Measurements from ENCODE around the gene ADCY7.
A peak's percentile ranks its signal among the peaks of the same experiment; 100 is the strongest.
"Not testable (repeated sequence)": the region's sequence is repeated elsewhere in the genome, so short reads cannot be mapped to it uniquely, and the experiment has no call there.

ADCY7 gene

DNA sequence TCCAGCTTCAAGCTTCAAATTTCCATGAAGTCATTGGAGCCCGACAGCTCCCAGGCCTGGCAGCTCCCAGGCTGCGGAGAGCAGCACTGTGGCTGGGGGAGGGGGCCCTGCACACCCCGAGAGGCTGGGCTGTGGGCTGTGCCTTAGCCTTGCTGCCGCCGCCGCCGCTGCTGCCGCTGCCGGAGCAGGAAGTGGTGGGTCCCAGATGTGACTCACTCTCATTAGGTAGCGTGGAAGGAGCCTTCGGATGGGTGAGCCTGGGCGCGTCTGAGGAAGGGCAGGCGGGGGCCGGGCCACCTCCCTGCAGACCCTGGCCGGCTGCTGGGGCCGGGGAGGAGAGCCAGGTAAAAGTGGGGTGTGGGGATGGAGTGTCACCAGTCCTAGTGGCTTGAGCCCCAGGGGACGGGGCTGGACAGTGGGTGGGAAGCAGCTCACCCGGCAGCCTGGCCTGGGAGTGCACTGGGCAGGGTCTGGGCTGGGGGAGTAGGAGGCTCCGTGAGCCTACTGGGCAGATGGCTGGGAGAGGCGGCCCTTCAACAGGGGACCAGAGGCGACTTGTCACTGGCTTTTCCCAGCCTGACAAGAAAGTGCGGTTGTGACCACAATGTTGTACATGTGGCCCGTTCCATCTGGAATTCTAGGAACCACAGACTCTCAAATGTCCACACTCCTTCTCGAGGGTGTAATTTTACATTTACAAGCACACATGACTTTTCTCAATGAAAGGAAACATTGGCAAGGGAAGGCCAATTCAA, at the start of gene ADCY7:
TSS of gene ADCY7 (plus strand) at position 215 of the 755 bp plus-strand sequence. CDS start 21,629 bp downstream, outside the sequence.
- DNase-seq (ENCODE audit: low read depth): peak; percentile 73

DNA sequence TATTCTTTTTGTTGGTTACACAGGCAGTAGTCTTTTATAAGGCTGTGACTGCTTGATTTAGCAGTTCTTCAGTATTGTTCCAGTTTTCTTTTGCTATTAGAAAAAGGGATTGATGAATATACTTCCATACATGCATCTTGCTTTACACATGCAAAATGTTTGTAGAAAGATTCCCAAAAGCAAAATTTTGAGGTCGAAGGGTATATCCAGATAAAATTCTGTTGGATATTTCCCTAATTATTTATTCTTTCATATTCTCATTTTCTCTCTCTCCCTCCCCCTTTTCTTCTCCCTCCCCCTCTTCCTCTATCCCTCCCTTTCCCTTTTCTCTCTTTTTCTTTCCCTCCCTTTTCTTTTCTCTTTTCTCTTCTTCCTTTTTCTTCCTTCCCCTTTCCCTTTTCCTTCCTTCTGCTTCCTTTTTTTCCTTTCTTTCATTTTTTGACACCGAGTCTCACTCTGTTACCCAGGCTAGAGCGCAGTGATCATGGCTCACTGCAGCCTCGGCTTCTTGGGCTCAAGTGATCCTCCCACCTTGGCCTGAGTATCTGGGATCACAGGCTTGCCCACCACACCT, 46.9 kb upstream of the ADCY7 start:
- no peak for DNase-seq (ENCODE audit: low read depth)

DNA sequence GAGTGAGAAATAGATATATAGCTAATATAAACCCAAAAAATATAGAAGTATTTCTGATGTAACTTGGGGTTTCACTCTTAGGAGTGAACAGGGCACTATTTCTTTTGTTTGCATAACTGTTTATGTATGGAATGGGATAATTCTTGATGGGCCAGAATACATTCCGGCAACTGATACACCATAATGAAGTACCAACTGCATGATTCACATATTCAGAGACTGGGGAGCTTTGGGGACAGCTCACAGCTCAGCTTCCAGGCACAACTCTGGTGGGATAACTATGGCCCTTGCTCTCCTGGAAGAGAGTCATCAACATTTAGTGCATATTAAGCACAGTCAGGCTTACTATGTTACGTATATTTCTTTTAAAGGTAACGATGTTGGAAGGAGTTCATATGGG, 42.1 kb upstream of the ADCY7 start:
- no peak for DNase-seq (ENCODE audit: low read depth)

DNA sequence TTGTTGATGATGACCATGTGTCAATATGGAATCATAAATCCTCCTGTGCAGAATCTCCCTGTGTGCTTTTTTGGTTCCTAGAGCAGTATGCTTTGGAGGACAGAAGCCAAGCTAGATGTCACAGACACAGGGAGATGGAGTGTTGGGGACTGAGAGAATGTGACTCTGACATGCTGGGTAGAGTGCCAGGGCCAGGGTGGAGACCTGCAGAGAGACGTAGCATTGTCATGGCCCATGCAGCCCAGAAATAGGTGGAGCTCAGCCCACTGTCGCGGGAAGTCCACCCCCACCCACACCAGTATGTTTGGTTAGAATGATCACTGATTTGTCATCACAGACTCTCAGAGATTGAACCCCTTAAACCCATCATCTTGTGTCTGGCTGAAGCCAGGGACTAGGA, 39.2 kb upstream of the ADCY7 start:
- no peak for DNase-seq (ENCODE audit: low read depth)

DNA sequence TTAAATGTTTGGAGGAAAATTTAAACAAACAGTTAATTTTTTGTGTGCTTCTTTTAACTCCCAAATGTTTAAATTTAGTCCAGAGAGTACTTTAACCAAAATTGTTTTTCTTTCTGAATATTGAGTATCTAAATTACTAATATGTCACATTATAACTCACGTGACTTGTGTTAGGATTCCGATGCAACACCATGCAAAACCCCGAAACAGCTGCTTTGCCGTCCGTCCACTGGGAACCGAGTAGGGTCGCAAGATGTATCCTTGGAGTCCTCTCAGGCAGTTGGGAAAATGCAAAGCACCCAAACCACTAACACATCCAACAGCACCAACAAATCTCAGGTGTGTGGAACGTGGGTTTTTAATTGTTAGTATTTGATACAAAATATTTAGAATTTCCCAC, 38.7 kb upstream of the ADCY7 start:
- DNase-seq (ENCODE audit: low read depth): no peak

DNA sequence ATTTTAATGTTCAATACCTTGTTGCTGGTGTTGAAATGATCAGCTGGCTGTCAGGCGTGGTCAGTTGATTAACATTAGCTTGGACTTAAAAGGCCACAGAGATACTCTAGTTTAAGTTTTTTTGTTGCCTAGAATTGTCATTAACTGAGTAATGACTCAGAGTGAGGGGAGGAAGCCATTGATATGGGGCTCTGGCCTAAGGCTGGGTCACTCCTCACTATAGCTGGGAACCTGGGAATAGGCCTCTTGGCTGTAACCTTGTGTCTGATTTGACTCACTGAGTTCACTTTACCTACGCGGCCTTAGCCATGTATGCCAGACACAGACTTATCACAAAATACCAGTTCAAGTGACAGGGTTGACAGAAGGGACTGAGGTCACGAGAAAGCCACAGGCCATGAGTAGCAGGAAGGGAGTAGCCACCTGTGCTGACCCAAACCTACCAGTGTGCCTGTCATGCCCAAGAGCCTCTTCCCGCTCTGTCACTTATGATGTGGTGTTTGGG, 37.9 kb upstream of the ADCY7 start:
- no peak for DNase-seq (ENCODE audit: low read depth)

DNA sequence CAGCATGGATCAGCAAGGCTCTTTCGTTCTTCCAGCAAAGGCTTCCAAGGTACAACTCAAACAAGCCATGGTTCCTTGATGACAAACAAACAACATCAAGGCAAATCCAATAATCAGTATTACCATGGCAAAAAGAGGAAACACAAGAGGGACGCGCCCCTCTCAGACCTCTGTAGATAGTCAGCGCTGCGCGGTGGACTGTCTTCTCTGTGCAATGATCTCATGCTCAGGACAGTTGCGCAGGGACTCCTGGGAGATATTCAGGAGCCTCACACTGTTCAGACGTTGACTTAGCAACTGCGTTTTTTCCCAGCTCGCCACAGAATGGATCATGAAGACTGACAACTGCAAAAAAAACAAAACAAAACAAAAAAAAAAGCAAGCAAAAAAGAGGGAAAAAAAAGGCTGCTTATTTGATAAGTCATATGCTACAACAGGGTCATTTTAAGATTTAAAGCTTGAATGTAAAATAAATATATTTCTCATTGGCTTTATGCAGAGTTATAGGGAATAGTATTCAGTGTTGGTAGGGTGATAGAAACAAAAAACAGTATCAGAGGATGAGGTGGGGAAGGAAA, 37.1 kb upstream of the ADCY7 start:
- DNase-seq (ENCODE audit: low read depth): no peak

DNA sequence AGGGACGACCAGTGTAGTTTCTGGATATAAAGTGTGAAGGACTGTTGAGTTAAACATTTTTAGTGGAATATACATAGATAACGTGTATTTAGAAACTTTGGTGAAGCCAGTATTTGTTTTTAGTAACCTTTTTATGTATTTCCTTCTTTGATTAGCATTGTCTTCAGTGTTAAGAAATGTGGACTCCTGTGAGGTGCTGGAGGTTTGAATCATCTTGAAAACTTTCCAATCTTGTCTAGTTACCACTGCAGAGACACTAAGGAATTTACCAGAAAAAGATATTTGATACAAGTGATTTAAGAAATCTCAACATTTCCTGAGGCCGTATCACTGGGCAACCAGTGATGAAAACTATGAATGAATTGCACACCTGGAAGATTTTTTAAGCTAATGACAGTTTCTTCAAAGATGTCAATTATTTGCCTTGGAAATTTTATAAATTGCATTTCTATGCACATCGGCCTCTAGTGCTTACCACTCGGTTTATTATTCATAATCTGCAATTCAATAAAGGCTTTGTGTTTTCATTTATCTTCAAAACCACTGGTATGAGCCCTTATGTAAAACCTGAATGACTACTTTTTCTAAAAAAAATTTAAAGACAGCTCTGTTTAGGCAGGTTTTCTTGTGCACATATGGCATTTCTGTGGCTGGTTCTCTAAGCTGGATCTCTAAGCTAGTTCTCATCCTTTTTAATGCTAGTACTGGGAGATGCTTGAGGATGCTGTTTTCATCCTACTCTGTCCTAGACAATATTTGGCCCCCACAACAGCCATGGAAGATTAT, 31.4 kb upstream of the ADCY7 start:
- no peak for DNase-seq (ENCODE audit: low read depth)

DNA sequence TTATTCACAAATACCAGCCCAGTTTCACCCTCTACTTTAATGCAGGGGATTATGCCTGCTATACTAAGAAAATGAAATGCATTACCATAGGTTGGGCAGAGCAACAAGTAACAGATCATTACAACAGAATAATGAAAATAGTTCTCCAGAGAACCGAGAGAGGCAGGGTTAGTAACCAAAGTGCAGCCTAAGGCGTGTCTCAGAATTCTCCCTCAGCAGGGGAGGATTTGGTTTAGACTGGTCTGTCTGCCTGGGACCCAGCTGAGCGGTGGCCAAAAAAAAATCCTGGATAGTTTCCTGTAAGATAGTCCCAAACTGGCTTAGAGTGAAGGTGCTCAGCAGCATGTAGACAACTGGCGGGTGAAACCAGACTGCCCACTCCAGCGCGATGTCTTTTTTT, 30.8 kb upstream of the ADCY7 start:
- no peak for DNase-seq (ENCODE audit: low read depth)

DNA sequence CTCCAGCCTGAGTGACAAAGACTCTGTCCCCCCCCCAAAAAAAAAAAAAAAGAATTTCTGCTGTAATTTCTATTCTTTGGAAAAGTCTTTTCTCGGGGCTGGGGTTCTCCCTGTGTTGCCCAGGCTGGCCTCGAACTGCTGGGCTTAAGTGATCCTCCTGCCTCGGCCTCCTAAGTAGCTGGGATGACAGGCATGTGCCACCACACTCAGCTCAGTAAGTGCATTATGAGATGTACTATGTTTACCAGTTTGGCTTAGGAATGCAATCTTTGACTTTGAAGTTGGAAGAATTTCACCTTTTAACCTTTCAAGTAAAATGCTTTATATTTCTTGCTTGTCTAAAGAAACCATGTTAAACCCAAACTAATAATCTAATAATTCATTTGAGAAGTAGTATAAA, 28.0 kb upstream of the ADCY7 start:
- DNase-seq (ENCODE audit: low read depth): no peak

DNA sequence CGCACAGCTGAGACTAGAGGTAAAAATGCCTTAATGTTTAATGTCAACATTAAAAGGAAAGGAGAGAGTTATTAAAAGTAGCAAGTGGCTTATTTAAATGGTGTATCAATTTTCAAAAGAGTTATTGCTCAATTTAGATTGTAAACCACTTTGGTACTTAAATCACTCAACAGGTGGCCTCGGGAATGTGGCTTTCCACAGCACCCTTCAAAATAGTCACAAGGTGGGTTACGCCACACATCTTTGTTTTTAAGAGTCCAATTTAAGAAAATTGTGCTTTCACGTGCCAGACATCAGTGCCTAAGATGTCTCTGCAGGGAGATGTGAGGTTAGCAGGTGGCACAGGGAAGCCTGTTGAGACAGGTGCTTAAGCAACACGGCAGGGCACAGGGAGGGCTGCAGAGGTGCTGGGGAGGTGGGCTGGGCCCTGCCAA, 27.5 kb upstream of the ADCY7 start:
- no peak for DNase-seq (ENCODE audit: low read depth)

DNA sequence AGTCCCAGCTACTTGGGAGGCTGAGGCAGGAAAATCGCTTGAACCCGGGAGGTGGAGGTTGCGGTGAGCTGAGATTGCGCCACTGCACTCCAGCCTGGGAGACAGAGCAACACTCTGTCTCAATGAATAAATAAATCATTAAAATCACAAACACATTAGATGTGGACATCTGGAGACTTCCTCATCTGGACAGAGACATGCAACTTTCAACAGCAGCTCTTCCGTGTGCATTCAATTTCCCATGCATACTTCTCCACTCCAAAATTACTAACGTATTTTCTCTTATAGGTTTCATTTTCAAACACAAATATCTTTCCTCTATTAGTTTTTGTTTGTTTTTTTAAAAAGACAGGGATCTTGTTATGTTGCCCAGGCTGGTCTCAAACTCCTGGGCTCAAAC, 23.3 kb upstream of the ADCY7 start:
- not testable (repeated sequence) for DNase-seq (ENCODE audit: low read depth)

DNA sequence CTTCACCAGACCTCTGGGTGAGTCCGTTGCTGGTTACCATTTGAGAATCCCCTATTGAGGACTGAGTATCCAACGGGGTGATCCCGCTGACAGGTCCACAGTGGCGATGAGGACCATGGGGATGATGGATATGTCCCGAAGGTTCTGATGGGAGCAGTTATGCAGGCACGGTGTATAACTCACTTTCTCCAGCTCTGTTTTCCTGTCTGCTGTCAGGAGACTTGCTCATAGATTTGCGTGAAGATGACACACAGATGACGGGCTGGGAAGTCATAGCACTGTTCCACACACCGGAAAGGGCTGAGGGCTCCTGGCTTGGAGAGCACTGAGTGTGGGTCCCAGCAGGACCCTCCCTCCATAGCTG, 22.2 kb upstream of the ADCY7 start:
- DNase-seq (ENCODE audit: low read depth): no peak

DNA sequence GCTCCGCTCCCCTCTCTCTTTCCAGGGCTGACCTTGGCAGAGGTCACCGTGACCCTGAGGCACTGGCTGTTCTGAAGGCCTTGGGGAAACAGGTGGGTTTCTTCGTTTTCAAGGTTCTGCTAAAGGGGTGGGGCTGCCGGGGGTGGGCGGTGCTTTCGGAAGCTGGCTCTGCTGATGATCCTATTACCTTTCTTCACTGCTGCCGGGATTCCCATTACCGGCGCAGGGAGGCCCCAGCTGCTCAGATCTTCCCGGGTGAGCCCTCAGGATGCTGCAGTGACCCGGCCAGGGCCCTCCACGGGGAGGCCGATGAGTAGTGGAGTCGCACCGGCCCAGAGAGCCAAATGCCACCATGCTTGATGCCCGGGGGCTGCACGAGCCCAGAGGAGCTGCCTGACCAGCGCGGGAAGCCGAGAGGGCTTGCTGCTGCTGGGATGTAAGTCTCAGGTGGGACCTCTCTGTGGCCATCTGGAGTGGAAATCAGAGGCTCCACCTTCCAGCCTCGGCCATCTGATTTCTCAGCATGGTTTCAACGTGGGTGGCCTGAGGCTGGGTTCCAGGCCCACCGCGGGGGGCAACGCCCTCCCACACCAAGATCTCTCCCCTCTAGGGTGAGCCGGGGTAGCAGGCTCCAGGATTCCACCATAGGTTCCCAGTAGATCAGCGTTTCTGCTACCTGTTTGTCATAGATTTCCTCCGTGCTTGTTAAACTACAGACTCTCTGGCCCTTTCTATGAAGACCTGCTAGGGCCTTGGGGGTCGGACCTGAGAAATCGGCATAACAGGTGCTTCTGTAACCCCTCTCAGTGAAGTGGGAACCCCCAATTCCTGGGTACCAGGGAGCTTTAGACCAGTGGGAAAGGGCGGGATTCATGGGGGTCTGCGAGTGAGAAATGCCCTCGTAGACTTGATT, 21.6 kb upstream of the ADCY7 start:
- DNase-seq (ENCODE audit: low read depth): no peak

DNA sequence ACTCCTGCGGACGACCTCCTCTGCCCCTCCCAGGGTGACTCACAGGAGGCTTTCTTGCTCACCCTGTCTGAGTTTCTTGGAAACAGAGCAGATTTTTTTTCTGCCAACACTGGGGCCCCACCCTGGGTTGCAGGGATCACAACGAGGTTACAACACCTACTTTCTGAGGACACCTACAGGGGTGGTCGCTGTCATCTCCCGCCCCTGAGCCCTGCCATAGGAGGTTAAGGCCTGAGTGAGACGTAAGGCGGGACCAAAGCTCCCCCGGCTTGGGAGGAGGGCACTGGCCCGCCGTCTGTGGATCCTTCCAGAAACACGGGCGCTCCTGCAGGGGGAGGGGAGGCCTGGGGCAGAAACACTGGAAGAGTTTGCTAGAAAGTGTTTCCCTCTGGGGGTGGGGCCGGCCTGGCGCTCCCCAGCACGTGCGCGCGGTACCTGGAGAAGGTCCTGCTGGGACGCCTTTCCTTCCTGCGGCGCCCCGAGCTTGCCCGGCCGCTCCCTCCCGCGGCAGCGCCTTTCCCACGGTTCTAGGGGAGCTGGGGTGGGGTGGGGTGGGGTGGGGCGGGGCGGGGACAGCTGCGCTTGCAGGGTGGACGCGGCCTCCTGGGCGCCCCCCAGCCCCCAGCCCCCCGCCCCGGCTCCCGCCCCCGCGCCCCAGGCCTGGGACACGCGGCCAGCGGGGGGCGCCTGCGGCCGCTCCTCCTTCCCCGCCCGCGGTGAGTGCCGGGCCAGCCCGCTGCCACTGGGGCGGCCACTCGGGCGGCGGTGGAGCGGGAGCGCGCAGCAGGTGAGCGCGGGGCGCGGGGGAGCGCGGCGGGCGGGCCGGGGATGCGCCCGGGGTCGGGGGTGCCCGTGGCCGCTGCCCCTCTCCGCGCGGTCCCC, 20.7 kb upstream of the ADCY7 start:
- DNase-seq (ENCODE audit: low read depth): peak; percentile 37

DNA sequence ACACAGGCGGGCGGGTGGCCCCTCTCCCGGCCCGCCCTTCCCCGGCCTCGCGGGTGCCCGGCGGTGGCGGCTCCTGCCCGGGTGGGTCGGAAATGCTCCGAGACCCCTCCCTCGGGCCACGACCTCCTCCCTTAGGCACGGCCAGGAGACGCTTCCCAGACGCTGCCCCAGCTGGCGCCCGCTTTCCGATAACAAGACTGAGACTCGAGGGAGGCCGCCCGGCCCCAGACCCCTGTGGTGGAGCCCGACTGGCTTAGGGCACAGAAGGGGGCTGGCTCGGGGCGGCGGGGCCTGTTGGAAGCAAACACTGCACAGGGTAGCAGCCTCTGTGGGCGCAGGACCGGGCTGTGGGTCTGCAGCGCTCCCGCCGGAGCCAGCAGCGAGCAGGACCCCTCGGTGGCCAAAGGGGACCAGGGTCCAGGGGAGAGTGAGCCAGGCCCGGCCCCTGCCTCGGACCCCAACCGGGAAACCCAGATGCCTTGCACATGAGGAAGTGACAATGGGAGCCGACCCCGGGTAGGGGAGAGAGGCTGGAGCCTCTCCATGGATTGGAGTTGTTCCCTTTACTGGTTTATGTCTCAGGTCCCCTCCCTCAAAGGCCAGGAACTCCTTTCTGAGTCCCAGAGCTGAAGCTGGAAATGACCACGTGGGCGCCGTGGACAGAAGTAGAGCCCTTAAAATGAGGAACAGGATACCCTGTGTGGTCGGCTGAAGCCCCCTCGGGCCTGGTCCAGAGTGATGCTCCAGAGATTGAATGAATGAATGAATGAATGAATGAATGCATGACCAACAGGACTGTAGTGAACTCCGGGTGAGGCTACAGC, 19.8 kb upstream of the ADCY7 start:
- no peak for DNase-seq (ENCODE audit: low read depth)

DNA sequence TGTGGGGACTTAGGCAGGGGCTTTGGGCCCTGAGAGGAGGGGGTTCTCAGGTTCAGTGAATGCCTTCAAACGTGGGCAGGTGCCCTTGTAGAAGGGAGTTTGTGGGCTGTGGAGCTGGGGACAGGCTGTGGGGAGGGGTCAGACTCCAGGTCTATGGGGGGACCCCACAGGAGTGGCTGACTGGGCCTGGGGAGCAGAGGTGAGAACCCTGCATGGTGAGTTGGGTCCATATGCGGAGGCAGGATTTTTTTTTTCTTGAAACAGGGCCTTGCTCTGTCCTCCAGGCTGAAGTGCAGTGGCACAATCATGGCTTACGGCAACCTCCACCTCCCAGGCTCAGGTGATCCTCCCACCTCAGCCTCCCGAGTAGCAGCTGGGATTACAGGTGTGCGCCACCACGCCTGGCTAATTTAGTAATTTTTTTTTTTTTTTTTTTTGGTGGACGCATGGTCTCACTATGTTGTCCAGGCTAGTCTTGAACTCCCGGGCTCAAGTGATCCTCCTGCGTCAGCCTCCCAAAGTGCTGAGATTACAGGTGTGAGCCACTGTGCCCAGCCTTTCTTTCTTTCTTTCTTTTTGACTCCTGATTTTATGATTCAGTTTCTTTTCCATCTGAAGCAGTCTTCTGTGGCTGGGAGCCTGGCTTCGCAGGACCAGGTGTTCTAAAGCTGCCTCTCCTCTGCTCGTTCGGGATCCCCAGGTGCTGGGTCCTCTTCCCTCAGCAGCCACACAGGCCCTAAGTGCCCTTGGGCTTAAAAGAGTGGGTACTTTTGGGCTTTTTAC, 19.0 kb upstream of the ADCY7 start:
- no peak for DNase-seq (ENCODE audit: low read depth)

DNA sequence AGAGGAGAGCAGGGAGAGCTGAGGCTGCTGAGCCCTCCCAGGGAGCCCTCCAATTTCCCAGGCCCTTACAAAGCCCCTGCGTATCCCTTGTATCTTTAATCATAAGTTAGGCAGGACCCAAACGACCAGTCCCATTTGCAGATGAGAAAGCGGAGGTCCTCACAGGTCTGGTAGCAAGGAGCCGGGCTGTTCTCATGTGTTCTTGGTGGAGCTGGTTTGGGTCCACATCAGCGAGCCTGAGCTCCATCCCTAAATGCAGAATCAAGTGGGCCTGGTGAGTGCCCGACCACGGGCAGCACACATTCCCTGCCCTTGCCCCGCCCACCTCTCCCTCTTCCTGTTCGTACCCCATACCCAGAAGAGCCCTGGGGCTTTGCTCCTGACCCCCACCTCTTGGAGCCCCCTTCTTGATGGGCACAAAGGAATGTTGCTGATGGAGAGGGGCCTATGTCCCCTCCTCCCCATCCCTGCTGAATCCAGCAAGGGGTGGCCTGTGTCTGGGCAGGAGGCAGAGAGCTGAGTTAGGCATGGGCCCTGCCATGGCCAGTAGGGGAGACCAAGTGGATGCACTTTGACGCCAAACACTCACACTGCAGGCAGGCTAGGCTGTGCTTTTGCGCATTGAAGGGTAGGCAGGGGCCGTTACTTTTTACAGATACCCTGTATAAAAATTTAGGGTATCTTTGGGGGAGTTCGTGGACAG, 18.3 kb upstream of the ADCY7 start:
- DNase-seq (ENCODE audit: low read depth): no peak

All from stimulated activated CD8-positive, alpha-beta memory T cell treated with anti-CD3 and anti-CD28 coated beads, Interleukin-12 subunit alpha, Interleukin-12 subunit beta, amount 100 ng/mL, for 4 hours (primary cell).